Peyer's patch (tissue), 4 donors: ENCODE data around the gene AKT2. TPM values are rescaled to one million over a fixed set of nuclear protein-coding genes. Genes with fewer than 3 reads are reported as not detected.

Experiments
- DNase-seq, 3 donors: peaks; one replicate each; pipeline ENCODE4 v3.0.0-alpha.2; 2017 to 2019
- H3K27ac ChIP-seq, 4 donors: fragments of 200-600 bp; sonication (generic); one replicate each; pipeline ENCODE4 v1.5.1; 2016 to 2019
- H3K27me3 ChIP-seq, 2 donors: fragments of 200-600 bp; sonication (generic); one replicate each; pipeline ENCODE4 v1.5.1; 2019
- H3K36me3 ChIP-seq, 3 donors: fragments of 200-600 bp; sonication (generic); one replicate each; pipeline ENCODE4 v1.5.1; 2016 to 2019
- H3K4me1 ChIP-seq, 4 donors: fragments of 200-600 bp; sonication (generic); one replicate each; pipeline ENCODE4 v1.5.1; 2016 to 2019
- H3K4me3 ChIP-seq, 4 donors: fragments of 200-600 bp; sonication (generic); 1 replicate in 3 of 4; 2 replicates in 1 of 4; pipeline ENCODE4 v1.5.1; 2016 to 2019; ENCODE audit warnings: mild to moderate bottlenecking in 1 of 4
- H3K9me3 ChIP-seq, 4 donors: fragments of 200-600 bp; sonication (generic); one replicate each; pipeline ENCODE4 v1.5.1; 2016 to 2019; ENCODE audit warnings: mild to moderate bottlenecking in 1 of 4
- CTCF ChIP-seq, 6 experiments: fragments of 450-650 bp in 4 of 6; fragments of 200-600 bp in 2 of 6; sonication (generic) in 1 of 6; IDR thresholded peaks; one replicate each; pipeline ENCODE4 v1.5.1; 2017 to 2019; ENCODE audit warnings: antibody characterized with exemption in 6 of 6, mild to moderate bottlenecking in 3 of 6, moderate library complexity in 1 of 6
- POLR2A ChIP-seq, 2 donors: fragments of 450-650 bp; IDR thresholded peaks; one replicate each; pipeline ENCODE4 v1.5.1; 2017; ENCODE audit warnings: antibody characterized with exemption in 2 of 2, mild to moderate bottlenecking in 2 of 2, moderate library complexity in 2 of 2
- total RNA-seq, 4 donors: library from RNA; depleted of rRNA; stranded (reverse); fragments of >200 nt; gene quantifications; one replicate each; pipeline ENCODE4 v1.1.0, GENCODE V29; 2016

AKT2 gene
- total RNA-seq, 4 donors from 2014 or later, result 67.1 to 146 (median 100) TPM

- Histone ChIP-seq H3K4me3 (no peak overlapping the region), H3K9me3 (no peaks in the 10 kb centered on the region), H3K27me3 (no peaks in the 10 kb centered on the region), H3K36me3 (no peaks in the 10 kb centered on the region), H3K4me1 (no peaks in the 10 kb centered on the region), H3K27ac (no peak overlapping the region)
- no peak for TF ChIP-seq CTCF (IDR thresholded peaks at IDR 0.05)
- no peak for DNase-seq
Measured at GRCh38 chr19:40300668-40301067, 15.5 kb upstream of the AKT2 start.

GRCh38 chr19:40298026-40298425 is 12.9 kb upstream of the AKT2 start:
- Histone ChIP-seq H3K4me3 (no peak overlapping the region), H3K9me3 (no peaks in the 10 kb centered on the region), H3K4me1 (no peaks in the 10 kb centered on the region), H3K36me3 (no peaks in the 10 kb centered on the region), H3K27ac (no peak overlapping the region), H3K27me3 (no peaks in the 10 kb centered on the region)
- TF ChIP-seq CTCF (IDR thresholded peaks at IDR 0.05), result no peak
- TF ChIP-seq POLR2A (IDR thresholded peaks at IDR 0.05), result no peak
- no peak for DNase-seq

GRCh38 chr19:40294560-40294959 is 9.4 kb upstream of the AKT2 start:
- Histone ChIP-seq H3K36me3 (no peaks in the 10 kb centered on the region), H3K4me1 (no peaks in the 10 kb centered on the region), H3K27ac (no peak overlapping the region), H3K9me3 (no peaks in the 10 kb centered on the region), H3K4me3 (no peak overlapping the region), H3K27me3 (no peaks in the 10 kb centered on the region)
- no peak for TF ChIP-seq POLR2A (IDR thresholded peaks at IDR 0.05)
- TF ChIP-seq CTCF (IDR thresholded peaks at IDR 0.05), result no peak
- no peak for DNase-seq

- H3K4me3 ChIP-seq, result no peak overlapping the region
- H3K4me1 ChIP-seq, result peaks cover 0 to 20% (median 15%) of the 10 kb centered on the region in 4 donors
- no peaks in the 10 kb centered on the region for H3K36me3 ChIP-seq
- TF ChIP-seq CTCF (IDR thresholded peaks at IDR 0.05) (no peak), POLR2A (IDR thresholded peaks at IDR 0.05) (no peak)
- peaks cover 0 to 5% (median 0%) of the 10 kb centered on the region in 4 donors for H3K9me3 ChIP-seq
- DNase-seq, result no peak
- peak overlapping the region in 3 of 4 donors; percentile 55 to 98 (median 92) for H3K27ac ChIP-seq
- H3K27me3 ChIP-seq, result no peaks in the 10 kb centered on the region
Measured at GRCh38 chr19:40286971-40287421, 1.9 kb upstream of the AKT2 start.

- peak overlapping the region in 1 of 4 donors; percentile 97 for H3K4me3 ChIP-seq
- H3K36me3 ChIP-seq, result no peaks in the 10 kb centered on the region
- H3K27me3 ChIP-seq, result no peaks in the 10 kb centered on the region
- H3K4me1 ChIP-seq, result peaks cover 0 to 25% (median 15%) of the 10 kb centered on the region in 4 donors
- peak overlapping the region; percentile 55 to 98 (median 94) for H3K27ac ChIP-seq
- H3K9me3 ChIP-seq, result peaks cover 0 to 5% (median 0%) of the 10 kb centered on the region in 4 donors
- no peak for TF ChIP-seq CTCF (IDR thresholded peaks at IDR 0.05)
- no peak for TF ChIP-seq POLR2A (IDR thresholded peaks at IDR 0.05)
- DNase-seq, result no peak
Measured at GRCh38 chr19:40286235-40286970, 1.3 kb upstream of the AKT2 start.
